Fibroblast of lung (primary cell): ENCODE measurements around the gene PDZRN4. TPM values are rescaled to one million over a fixed set of nuclear protein-coding genes. Genes with fewer than 3 reads are reported as not detected.

Experiments
- DNase-seq, 2 donors: peaks; one replicate each; pipeline versions ENCODE4 v3.0.0 to v3.0.0-alpha.2; 2010; ENCODE audit warnings: low read depth in 2 of 2
- H2AFZ ChIP-seq: 2 replicates; pipeline ENCODE4 v1.5.1; 2012; ENCODE audit warnings: low read length, control low read depth, inconsistent platforms
- H3K27ac ChIP-seq: 2 replicates; pipeline ENCODE4 v1.5.1; 2011; ENCODE audit warnings: low read length, control low read depth; ENCODE audit not compliant: insufficient read depth
- H3K27me3 ChIP-seq: 2 replicates; pipeline ENCODE4 v1.5.1; 2011; ENCODE audit warnings: mild to moderate bottlenecking, low read length; ENCODE audit not compliant: control insufficient read depth, insufficient read depth
- H3K36me3 ChIP-seq: 2 replicates; pipeline ENCODE4 v1.5.1; 2011; ENCODE audit warnings: low read length; ENCODE audit not compliant: control insufficient read depth, insufficient read depth
- H3K4me1 ChIP-seq: 2 replicates; pipeline ENCODE4 v1.5.1; 2011; ENCODE audit warnings: low read length; ENCODE audit not compliant: control insufficient read depth, insufficient read depth; ENCODE audit errors: extremely low read depth
- H3K4me2 ChIP-seq: 2 replicates; pipeline ENCODE4 v1.5.1; 2011; ENCODE audit warnings: low read length, control low read depth; ENCODE audit not compliant: insufficient read depth; ENCODE audit errors: extremely low read depth
- H3K4me3 ChIP-seq, 4 experiments: fragments of 200-600 bp in 1 of 4; sonication (generic) in 1 of 4; replicated peaks in 1 of 4; 2 replicates each; pipeline ENCODE4 v1.5.1; 2011 to 2016; ENCODE audit warnings: low read length in 4 of 4, low read depth in 3 of 4, mild to moderate bottlenecking in 3 of 4, control low read depth in 2 of 4, inconsistent platforms in 1 of 4, mixed read lengths in 1 of 4; ENCODE audit not compliant: insufficient read depth in 1 of 4; ENCODE audit errors: control extremely low read depth in 1 of 4
- H3K79me2 ChIP-seq: 2 replicates; pipeline ENCODE4 v1.5.1; 2012; ENCODE audit warnings: mild to moderate bottlenecking, low read length, inconsistent platforms; ENCODE audit not compliant: control insufficient read depth, insufficient read depth
- H3K9ac ChIP-seq: 2 replicates; pipeline ENCODE4 v1.5.1; 2011; ENCODE audit warnings: mild to moderate bottlenecking, low read length, control low read depth; ENCODE audit not compliant: insufficient read depth
- H3K9me3 ChIP-seq: 2 replicates; pipeline ENCODE4 v1.5.1; 2012; ENCODE audit warnings: low read depth, low read length; ENCODE audit not compliant: control insufficient read depth, insufficient read depth
- H4K20me1 ChIP-seq: 2 replicates; pipeline ENCODE4 v1.5.1; 2011; ENCODE audit warnings: low read length; ENCODE audit not compliant: control insufficient read depth, insufficient read depth; ENCODE audit errors: extremely low read depth
- CTCF ChIP-seq, 2 donors: IDR thresholded peaks in 1 of 2; conservative IDR thresholded peaks in 1 of 2; 1 replicate in 1 of 2; 2 replicates in 1 of 2; pipeline ENCODE4 v1.5.1; 2011 to 2012; ENCODE audit warnings: low read length in 2 of 2, control low read depth in 1 of 2, inconsistent platforms in 1 of 2, low read depth in 1 of 2, mild to moderate bottlenecking in 1 of 2
- EZH2 ChIP-seq: IDR thresholded peaks from 2 replicates; pipeline ENCODE4 v1.5.1; 2012; ENCODE audit warnings: low read length, control low read depth, mild to moderate bottlenecking; ENCODE audit errors: missing control alignments
- polyA plus RNA-seq, 2 donors: library from polyadenylated mRNA; depleted of rRNA in 1 of 2; stranded (reverse) in 1 of 2; unstranded in 1 of 2; fragments of >200 nt; gene quantifications; 2 replicates each; pipeline ENCODE4 v1.2.1, GENCODE V29; 2011 to 2012; ENCODE audit warnings: missing spikeins in 1 of 2
- total RNA-seq: library from RNA; depleted of rRNA; stranded (reverse); fragments of >200 nt; gene quantifications from 2 replicates; pipeline ENCODE4 v1.2.1, GENCODE V29; 2014

Gene PDZRN4
- total and polyA plus RNA-seq, 2 donors (not counting 1 experiment from before 2014, with no cell fraction given), result not detected

GRCh38 chr12:41224066-41224465, 35.9 kb downstream of the PDZRN4 start:
- Histone ChIP-seq H3K4me1 (no peaks in the 10 kb centered on the region), H3K4me2 (no peak overlapping the region), H4K20me1 (no peaks in the 10 kb centered on the region), H3K9me3 (no peaks in the 10 kb centered on the region), H3K27me3 (no peaks in the 10 kb centered on the region), H3K27ac (no peak overlapping the region), H3K36me3 (no peaks in the 10 kb centered on the region), H3K9ac (no peak overlapping the region), H3K79me2 (no peaks in the 10 kb centered on the region), H2AFZ (no peak overlapping the region), H3K4me3 (no peak overlapping the region)
- no peak for DNase-seq
- TF ChIP-seq CTCF (conservative IDR thresholded peaks at IDR 0.05 in 1 of 2, IDR thresholded peaks at IDR 0.05 in 1 of 2; ENCODE audit: low read depth in 1 of 2, low read length in 2 of 2), result no peak
- no peak for TF ChIP-seq EZH2

GRCh38 chr12:41225179-41225578, 37.1 kb downstream of the PDZRN4 start:
- DNase-seq, result no peak
- TF ChIP-seq CTCF (conservative IDR thresholded peaks at IDR 0.05 in 1 of 2, IDR thresholded peaks at IDR 0.05 in 1 of 2; ENCODE audit: low read depth in 1 of 2, low read length in 2 of 2) (no peak), EZH2 (no peak)
- no peaks in the 10 kb centered on the region for H3K9me3 ChIP-seq
- no peak overlapping the region for H3K4me3 ChIP-seq
- H2AFZ ChIP-seq, result no peak overlapping the region
- H3K4me2 ChIP-seq, result no peak overlapping the region
- H3K79me2 ChIP-seq, result no peaks in the 10 kb centered on the region
- H4K20me1 ChIP-seq, result no peaks in the 10 kb centered on the region
- H3K27me3 ChIP-seq, result no peaks in the 10 kb centered on the region
- H3K27ac ChIP-seq, result no peak overlapping the region
- H3K4me1 ChIP-seq, result no peaks in the 10 kb centered on the region
- H3K36me3 ChIP-seq, result no peaks in the 10 kb centered on the region
- no peak overlapping the region for H3K9ac ChIP-seq

- no peak for DNase-seq
- no peaks in the 10 kb centered on the region for H3K4me1 ChIP-seq
- H3K9ac ChIP-seq, result no peak overlapping the region
- no peak overlapping the region for H3K4me3 ChIP-seq
- H4K20me1 ChIP-seq, result no peaks in the 10 kb centered on the region
- H3K9me3 ChIP-seq, result no peaks in the 10 kb centered on the region
- no peak overlapping the region for H2AFZ ChIP-seq
- no peak for TF ChIP-seq CTCF (conservative IDR thresholded peaks at IDR 0.05 in 1 of 2, IDR thresholded peaks at IDR 0.05 in 1 of 2; ENCODE audit: low read depth in 1 of 2, low read length in 2 of 2)
- no peak for TF ChIP-seq EZH2
- H3K27me3 ChIP-seq, result no peaks in the 10 kb centered on the region
- no peak overlapping the region for H3K27ac ChIP-seq
- no peaks in the 10 kb centered on the region for H3K36me3 ChIP-seq
- no peak overlapping the region for H3K4me2 ChIP-seq
- no peaks in the 10 kb centered on the region for H3K79me2 ChIP-seq
Measured at GRCh38 chr12:41228066-41228820, 40.1 kb downstream of the PDZRN4 start.
